ENCODE results near the gene SENP1.

Gene SENP1

DNA sequence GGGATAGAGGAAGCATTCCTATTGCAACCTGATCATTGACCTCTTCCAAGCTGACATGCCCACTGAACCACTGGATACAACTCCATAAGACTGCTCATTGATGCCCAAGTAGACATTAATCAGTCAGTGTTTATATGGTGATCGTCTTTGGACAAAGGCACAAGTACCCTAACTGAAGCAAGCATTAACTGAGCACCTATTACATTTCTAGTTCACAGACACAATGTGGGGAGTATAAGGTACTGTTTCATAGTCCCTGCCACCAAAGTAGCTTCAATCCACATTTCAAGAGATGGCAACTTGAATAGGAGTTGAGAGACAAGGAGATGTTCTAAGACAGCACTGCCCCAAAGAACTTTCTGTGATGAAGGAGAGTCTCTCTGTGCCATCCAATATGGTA, 90.8 kb downstream of the SENP1 start:
- no peak for DNase-seq

DNA sequence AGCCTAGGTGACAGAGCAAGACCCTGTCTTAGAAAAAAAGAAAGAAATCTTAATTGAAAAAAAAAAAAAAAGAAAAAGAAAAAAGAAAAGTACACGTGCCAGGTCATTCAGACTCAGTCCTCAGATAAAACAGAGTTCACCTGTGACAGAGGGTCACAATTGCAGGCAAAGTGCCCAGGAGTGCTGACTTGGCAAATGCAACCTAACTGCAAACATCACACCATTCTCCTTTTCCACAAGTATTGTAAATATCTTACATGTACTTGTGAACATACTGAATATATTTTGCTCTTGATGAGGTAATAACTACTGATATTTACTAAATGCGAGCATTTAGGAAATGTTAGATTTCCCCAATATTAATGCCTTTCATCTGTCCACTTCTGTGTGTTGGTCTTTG, 92.6 kb downstream of the SENP1 start:
- DNase-seq = no peak

DNA sequence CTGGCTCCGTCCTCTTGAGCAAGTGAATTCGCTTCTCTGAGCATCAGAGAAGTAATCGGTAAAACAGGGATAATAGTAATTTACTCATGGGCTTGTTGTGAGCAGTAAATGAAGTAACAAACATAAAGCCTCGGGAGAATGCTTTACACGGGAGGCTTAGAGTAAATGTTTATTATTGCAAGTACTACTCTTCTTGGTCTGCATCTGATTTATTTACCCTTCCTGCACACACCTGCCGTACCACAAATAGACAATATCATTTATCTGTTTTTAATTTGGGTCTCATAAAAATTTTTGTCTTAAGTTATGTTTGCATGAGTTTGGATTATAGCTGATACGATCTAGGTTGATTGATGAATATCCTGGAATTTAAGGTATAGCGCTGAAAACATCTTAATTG, 93.8 kb downstream of the SENP1 start:
- DNase-seq = no peak

DNA sequence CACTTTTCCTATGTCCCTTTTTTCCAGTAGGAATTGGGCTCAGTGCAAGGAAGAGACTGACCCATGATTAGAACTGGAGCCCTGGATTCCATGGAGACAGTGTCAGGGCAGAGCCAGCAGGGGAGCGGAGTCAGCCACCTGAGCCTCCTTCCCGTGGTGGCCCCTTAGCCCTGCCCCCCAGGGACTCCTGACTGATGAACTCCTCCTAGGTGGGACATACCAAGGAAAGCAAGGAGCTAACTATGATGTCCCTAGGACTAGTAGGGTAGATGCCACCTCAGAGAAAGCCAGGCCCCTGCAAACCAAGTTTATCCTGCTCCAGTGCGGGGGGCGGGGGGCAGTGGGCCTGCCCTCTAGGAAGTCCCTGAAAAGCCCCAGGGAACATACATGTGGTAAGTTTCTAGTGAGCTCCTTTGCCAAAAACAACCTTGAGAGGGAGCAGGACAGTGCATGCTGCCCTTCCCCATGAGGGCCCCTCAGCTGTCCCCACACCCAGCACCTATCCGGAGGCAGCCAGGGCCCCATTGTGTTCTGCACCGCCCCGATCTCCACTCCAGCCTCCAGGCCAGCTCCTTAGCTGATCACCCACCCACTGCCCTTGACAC, 95.4 kb downstream of the SENP1 start:
- no peak for DNase-seq

DNA sequence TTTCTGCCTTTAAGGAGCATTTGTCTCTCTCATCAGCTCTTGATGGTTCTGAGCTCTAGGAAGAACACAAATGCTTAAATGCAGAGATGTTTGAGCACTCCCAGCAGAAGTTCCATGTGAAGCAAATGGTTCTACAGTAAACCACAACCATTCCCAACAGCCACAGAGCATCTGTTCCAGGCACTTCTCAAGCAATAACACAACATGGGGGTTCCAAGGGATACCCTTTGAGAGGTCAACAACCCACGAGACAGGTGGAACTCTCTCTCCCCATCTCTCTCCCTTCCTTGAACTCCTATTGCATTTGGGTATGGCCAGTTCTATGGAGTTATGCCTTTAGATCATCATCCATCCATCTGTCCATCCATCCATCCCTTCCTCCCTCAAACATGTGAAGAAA, 96.4 kb downstream of the SENP1 start:
- no peak for DNase-seq

DNA sequence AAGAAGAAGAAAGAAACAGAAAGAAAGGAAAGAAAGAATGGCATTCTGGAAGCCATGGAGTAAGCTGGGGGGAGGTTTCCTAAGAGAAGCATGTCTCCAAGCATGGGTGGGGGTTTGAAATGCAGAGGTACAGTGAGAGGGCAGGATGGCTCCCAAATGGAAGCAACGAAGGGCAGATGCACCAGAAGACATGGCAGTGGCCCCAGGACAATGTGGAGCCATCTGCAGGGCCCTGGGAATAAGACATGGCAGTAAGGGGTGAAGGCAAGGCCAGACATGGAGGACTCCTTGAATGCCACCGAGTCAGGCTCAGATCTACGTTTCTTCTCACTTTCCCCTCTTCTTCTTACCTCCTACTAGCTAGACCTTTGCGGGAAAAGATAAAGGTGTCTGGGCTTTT, 96.9 kb downstream of the SENP1 start:
- no peak for DNase-seq

DNA sequence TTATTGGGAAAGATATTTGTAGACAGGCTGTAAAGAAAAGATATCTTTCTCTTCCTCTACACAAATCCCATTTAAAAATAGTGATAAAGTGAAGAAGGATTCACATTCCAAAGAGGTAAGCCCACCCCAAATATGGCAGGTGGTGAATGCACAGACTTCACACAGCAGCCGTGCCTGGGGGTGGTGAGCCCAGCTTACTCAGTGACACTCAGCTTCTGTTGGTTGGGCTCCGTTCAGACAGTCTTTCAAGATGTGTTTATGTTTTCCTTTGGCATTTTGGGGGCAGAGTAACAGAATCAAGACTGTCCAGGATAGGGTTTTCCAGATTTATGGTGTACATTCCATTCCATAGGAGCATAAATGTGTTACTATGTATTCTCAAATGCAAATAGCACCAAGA, 97.5 kb downstream of the SENP1 start:
- DNase-seq = no peak

DNA sequence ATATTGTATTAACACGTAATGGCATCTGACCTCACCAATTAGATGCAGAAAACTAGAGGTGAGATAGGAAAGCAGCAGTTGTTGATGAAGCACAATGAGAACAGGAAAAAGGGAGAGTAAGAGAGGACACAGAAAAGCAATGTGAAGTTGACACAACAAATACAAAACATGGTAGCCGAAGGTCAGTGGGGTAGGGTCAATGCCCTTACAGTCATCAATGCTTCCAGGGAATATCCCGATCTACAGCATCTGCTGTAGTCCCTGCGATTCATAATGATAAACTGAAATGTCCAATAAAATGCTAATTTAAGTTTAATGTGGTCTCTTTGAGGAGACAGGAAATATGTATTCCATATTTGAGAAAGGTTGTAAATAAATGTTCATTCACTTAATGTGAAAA, 98.7 kb downstream of the SENP1 start:
- DNase-seq = no peak

DNA sequence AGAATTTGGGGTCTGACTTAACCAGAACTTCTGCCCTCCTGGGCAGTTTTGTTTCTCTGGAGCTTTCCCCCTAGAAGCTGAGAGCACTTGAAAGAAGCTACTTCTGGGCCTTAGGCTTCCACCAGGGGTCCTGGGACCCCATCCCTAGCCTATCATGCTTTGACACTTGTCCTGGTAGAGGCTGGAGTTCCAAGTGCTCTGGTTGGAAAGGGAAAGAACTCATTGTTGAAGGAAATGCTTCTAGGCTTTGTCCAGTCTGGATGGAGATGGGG, 100.2 kb downstream of the SENP1 start:
- DNase-seq = no peak

DNA sequence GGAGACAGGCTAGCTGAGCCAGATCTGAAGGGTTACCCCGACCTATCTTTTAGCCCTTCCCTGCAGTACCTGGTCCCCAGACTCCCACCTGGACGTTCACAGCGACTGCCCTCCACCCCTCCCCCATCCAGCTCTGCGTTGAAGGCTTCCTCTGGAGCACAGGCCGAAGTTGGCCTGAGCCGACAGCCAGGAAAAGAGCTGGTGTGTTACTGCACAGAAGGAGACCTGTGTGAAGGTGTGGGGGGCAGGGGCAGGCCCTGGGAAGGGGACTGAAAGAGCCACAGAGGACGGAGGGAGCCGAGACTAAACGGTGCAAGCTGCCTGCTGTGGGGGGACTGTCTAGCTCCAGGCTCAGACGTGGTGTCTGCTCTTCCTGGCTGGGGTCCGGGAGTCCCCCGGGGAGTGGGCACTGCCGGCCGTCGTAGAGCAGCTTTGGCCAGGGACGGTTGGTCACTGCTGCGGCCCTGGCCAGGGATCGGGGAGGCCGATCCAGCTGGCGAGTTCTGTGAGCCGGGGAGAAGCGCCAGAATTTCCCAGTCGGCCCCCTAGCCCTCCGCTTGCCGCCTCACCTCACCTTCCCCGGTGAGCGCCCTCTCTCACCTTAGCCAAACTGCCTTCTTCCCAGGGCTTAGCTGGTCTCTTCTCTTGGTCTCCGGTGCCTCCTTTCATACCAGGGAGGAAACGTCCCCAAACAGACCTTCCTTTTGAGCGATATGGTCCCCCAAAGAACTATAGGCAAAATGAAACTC, 100.7 kb downstream of the SENP1 start:
- no peak for DNase-seq

DNA sequence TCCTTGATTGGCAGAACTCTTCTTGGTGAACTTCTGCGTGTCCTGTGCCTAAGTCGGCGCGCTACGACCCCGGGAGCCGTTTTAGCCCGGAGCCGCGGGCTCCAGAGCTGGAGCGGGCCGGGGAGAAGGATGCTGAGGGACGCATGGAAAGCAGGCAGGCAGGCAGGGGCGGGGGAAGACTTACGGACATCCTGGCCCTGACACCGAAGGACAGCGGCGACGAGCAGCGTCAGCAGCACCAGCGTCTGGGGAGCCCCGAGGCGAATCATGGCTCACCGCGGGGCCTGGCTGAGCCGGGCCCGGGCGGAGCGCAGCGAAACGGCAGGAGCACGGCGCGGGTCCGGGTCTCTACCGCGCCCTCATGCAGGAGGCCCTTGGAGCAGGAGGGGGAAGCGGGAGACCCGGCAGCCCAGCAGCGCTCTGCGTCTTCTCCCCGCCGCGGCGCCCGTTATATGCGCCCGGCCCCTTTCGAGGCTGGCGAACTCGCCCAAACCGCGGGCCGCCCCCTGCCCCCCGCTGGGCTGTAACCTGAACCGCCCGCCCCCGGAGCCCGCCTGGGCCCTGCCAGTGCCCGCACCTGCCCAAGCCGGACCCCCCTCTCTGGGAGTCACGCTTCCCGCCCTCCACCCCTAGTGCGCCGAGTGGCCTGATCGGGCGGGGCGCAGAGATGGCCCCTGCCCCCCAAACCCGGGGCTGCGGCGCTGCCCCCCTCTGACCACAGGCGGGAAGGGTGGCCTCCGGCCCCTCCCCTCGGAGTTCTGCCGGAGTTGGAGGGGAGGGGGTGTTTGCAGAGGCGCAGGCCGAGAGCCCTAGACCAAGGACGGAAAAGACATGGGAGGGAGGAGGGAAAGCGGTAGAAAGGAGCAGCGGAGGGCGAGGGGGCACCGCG, 101.6 kb downstream of the SENP1 start, which contains the start of gene COL2A1:
Gene COL2A1 (minus strand): TSS at position 424 of the 889 bp plus-strand sequence. CDS start 155 bp downstream, at position 269.
- no peak for DNase-seq

DNA sequence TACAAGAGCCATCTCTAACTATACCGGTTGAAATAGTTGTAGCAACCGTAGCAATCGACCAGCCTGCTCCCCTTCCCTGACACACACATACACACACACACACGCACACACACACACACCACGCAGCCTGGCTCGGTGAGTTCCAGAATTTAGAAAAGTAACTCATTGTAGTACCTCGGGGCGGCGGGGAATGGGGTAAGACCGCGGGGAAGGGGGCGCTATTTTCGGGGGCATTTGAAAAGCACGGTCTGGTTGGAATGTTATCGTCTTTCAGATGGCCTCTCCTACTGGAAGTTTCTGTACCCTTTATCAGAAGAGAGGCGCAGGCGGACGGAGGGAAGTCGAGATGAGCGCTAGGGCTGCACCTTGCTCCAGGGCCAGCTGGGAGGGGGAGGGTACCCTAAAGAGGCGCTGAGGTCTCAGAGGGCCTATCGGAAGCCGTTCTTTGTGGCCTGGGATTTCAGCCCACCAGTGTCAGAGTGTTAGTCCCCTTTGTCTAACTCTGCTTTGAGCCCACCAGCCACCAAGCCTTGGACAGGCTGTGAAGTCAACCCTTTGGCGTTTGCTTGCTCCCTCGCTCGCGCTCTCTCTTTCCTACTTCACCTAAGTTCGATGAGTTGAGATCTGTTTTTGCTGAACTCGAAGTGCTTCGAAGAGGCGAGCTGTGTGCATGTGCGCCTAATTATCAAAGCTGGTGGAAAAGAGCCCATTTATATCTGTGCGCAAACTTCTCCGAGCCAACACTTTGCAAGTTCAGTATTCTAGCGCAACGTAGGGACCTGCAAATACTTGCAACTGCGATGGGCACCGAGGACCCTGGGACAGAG, 102.4 kb downstream of the SENP1 start:
- DNase-seq = no peak

DNA sequence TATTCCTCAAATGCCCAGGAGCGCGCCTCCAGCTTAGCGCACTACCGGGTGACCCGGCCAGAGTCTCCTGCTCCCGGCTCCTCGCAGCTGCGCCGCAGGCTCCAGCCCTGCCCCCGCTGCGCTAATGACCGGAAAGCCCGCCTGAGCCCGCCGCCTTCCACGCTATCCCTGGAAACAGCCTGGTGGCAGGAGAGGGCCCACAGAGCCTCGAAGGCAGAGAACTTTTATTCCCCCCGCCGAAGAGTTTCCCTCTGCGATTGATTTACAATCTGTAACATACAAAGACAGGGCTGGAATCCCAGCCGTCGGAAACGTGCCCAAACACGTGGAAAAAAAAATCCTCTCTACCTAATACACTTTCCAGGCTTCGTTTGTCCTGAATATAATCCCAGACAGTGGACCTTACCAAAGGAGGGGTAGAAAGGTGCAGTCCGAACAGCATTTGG, 103.1 kb downstream of the SENP1 start:
- DNase-seq = no peak

DNA sequence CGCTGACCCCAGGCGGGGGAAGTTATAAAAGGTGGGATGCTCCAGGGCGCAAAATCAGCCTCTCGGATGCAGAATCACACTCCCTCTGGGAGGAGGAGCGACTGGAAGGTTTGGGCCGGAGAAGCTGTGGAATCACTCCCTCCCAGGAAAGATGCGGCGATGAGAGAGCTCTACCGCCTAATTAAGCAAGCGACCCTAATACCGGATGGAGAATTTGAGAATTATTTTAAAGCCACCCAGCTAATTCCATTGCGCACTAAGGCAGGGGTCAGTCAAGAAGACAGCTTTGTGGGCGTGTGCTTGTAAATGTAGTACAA, 103.5 kb downstream of the SENP1 start:
- no peak for DNase-seq

DNA sequence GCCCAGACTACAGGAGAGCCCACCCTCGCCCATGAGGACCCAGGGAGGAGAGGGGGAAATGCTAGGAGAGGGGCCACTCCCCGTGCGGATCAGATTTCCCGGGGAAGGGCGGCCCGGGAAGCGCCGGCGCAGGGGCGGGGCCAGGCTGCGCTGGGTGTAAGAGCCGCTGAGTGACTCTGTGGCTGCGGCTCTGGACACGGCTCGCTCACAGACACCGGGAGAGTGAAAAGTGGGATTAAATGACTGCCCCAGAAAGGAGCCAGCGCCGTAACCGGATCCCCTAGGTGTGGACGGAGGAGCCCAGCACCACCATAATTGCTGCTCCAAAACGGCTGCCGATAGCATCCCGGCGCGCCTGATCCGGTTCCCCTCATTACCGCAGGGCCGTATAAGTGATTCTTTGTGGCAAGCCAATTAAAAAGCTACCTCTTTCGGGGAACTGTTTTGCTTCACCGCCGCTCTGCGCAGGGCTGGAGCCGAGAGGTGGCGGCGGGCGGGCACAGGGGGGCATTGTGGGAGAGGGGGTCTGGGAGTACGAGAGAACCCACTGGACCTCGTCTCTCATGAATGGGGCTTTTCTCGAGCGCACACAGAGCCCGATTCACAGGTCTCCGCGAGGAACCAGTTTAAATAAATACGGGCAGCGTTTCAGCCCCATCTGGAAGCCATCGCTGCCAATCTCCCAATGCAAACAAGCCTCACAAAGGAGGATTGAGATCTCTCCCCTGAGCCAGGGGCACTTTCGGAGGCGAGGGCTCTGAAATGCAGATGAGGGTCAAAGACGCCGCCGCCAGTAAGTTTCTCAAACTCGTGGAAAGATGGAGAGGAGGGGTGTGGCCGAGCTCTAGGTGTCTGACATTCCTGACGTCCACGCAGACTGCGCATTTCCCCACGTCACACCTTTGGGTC, 104.1 kb downstream of the SENP1 start:
- DNase-seq = no peak

DNA sequence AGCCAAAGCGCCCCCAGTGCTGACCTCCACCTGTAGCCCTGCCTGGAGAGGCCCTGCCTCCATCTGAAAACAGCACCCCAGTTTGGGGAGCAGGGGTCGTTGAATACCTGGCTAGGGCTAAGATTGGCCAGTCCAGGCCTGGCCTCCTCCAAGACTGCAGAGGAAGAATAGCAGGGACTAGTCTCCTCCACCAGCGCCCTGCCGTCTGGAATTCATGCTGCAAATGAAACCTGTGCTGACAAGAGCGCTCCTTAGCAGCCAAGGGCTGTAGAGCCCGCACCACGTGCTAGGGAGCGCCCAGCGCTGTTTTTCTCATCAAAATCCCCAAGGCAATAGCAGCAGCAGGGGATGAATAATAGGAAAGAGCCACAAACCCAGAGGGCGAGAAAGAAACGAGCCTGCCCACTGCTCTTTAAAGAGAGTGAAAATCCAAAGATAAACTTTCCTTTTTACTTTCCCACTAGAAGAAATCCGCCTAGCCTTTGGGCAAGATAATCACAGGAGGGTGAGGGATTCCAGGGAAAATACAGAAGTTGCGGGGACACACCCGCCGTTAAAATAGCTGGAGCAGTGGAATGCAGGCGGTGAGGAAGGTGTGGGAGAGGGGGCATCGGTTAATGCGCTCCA, 104.9 kb downstream of the SENP1 start:
- no peak for DNase-seq

DNA sequence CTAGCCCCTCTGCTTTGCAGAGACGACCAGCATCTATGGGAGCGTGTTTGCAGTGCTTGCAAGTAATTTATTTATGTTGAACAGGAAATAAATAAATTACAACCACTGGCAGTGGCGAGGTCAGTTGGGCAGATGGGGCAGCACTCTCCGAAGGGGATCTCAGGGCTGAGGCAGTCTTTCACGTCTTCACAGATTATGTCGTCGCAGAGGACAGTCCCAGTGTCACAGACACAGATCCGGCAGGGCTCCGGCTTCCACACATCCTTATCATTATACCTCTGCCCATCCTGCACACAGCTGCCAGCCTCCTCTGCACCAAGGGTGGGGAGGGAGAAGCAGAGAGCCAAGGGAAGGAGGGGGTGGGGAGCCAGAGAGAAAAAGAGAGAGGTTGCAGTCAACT, 106.1 kb downstream of the SENP1 start:
- no peak for DNase-seq

DNA sequence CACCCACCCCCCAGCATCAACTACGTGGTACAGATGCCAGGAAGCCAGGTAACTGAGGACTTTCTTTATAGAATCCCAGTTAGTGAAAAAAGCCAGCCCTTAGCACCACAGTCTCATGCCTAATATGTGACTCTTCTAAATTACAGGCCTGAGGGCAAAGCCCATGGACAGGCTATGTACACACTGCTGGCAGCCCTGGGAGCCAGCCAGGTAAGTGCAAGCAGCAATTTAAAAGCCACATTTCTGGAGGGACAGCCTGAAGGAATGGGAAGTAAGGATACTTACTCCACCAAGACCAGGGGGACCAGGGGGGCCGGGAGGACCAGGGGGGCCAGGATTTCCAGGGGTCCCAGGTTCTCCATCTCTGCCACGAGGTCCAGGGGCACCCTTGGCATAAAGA, 108.6 kb downstream of the SENP1 start:
- DNase-seq = no peak

DNA sequence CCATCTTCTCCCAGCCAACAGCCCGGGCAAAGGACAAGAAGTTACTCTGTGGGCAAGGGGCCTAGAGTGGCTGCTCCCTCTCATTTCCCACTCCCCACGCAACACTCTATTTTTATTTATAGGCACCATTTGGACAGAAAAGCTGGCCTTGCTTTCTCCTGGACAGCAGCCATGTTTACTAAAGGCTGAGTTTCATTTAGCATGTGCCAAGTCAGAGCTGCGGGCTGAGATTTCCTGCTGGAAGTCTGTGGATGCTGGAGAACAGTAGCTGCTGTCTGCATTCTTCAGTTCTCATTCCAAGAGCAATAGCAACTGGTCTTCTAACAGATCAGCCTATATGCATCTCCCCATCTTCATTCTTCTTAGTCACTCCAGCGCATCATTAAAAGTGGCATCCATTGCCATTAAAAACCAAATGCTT, 109.9 kb downstream of the SENP1 start:
- no peak for DNase-seq

DNA sequence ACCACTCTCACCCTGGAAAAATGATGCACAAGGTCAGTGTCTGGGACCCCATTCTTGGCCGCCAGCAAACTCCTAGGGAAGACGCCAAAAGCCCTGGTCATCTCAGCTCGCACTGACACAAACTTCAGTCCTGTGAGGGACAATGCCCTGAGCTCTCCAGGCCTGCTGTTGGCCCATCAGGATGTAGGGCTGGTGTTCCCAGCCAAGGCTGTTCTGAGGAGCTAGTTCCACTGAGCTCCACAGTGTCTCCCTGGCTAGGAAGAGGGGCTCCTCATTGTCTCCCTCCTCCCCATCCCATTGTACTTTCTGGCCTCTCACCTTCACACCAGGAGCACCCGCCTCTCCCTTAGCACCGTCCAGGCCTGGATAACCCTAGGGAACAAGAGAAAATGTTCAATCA, 112.4 kb downstream of the SENP1 start:
- no peak for DNase-seq

All from CD4-positive, alpha-beta T cell treated with Interferon gamma for 1 hour (primary cell).